HL-60 (cell line): ENCODE data around the gene SAC3D1.

ENCODE experiments used
- DNase-seq, 2 experiments: peaks; one replicate each; pipeline ENCODE4 v3.0.0-alpha.2; 2010 to 2020; ENCODE audit warnings: low read depth in 1 of 2, low spot score in 1 of 2
- H3K27ac ChIP-seq: fragments of 250-450 bp; sonication (Bioruptor Pico); replicated peaks from 2 replicates; pipeline ENCODE4 v1.5.1; 2020; ENCODE audit warnings: mild to moderate bottlenecking, moderate library complexity
- H3K27me3 ChIP-seq: fragments of 250-450 bp; sonication (Bioruptor Pico); 2 replicates; pipeline ENCODE4 v1.5.1; 2021; ENCODE audit warnings: mild to moderate bottlenecking, moderate library complexity; ENCODE audit not compliant: insufficient read depth, poor library complexity, severe bottlenecking
- H3K4me3 ChIP-seq: replicated peaks from 2 replicates; pipeline ENCODE4 v1.5.1; 2011; ENCODE audit warnings: mild to moderate bottlenecking, control low read depth, low read length; ENCODE audit not compliant: insufficient read depth
- CTCF ChIP-seq: IDR thresholded peaks from one replicate; pipeline ENCODE4 v1.5.1; 2011; ENCODE audit warnings: low read length, control low read depth, inconsistent platforms; ENCODE audit not compliant: insufficient read depth
- GABPA ChIP-seq: IDR thresholded peaks from 2 replicates; pipeline ENCODE4 v1.6.1; 2012; ENCODE audit warnings: low read depth
- POLR2AphosphoS5 ChIP-seq: IDR thresholded peaks from 2 replicates; pipeline ENCODE4 v1.6.1; 2012; ENCODE audit warnings: low read depth
- SPI1 ChIP-seq: IDR thresholded peaks from 2 replicates; pipeline ENCODE4 v1.6.1; 2012; ENCODE audit warnings: low read depth, mild to moderate bottlenecking, borderline replicate concordance
- TF ChIP-seq, protein P1 (sequence below): IDR thresholded peaks from 2 replicates; pipeline ENCODE4 v1.6.1; 2012; ENCODE audit warnings: low read depth; ENCODE audit not compliant: insufficient replicate concordance

SAC3D1 gene

DNA sequence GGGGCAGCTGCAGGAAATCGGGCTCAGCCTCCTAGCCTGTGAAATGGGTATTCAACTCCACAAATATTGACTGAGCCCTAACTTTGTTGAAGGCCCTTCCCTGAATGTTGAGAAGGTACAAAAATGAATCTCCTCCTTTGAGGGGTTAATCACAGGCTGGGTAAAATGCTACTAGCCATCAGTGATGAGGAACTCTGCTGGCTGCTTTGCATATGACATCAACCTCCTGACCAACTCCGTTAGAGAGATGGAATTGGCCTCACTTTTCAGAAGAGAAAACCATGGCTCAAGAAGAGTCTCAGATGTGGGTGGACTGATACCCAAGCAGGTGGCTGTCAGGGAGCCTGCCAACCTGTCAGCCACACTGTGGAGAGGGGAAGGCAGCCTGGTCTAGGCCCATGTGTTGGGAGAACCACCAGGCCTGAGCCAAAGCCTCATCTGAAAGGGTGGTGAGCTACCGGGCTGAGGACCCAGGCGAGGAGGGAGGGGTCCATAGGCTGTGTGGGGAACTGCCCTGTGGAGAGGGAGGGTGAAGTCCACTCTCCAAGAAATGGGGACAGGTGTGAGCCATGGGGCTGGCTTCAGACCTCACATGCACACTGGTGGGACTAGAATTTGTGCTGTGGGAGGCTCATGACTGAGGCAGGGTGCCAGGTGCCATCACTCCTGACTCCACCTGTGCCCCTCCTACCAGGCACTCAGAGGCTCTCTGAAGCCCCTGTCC is 31.1 kb downstream of the SAC3D1 start:
- TF ChIP-seq GABPA (no peak), SPI1 (no peak), POLR2AphosphoS5 (no peak), CTCF (no peak)
- TF ChIP-seq, protein P1, sequence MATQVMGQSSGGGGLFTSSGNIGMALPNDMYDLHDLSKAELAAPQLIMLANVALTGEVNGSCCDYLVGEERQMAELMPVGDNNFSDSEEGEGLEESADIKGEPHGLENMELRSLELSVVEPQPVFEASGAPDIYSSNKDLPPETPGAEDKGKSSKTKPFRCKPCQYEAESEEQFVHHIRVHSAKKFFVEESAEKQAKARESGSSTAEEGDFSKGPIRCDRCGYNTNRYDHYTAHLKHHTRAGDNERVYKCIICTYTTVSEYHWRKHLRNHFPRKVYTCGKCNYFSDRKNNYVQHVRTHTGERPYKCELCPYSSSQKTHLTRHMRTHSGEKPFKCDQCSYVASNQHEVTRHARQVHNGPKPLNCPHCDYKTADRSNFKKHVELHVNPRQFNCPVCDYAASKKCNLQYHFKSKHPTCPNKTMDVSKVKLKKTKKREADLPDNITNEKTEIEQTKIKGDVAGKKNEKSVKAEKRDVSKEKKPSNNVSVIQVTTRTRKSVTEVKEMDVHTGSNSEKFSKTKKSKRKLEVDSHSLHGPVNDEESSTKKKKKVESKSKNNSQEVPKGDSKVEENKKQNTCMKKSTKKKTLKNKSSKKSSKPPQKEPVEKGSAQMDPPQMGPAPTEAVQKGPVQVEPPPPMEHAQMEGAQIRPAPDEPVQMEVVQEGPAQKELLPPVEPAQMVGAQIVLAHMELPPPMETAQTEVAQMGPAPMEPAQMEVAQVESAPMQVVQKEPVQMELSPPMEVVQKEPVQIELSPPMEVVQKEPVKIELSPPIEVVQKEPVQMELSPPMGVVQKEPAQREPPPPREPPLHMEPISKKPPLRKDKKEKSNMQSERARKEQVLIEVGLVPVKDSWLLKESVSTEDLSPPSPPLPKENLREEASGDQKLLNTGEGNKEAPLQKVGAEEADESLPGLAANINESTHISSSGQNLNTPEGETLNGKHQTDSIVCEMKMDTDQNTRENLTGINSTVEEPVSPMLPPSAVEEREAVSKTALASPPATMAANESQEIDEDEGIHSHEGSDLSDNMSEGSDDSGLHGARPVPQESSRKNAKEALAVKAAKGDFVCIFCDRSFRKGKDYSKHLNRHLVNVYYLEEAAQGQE: no peak
- no peaks in the 10 kb centered on the region for H3K27me3 ChIP-seq
- H3K27ac ChIP-seq: no peak overlapping the region
- DNase-seq: no peak
- H3K4me3 ChIP-seq: no peak overlapping the region

DNA sequence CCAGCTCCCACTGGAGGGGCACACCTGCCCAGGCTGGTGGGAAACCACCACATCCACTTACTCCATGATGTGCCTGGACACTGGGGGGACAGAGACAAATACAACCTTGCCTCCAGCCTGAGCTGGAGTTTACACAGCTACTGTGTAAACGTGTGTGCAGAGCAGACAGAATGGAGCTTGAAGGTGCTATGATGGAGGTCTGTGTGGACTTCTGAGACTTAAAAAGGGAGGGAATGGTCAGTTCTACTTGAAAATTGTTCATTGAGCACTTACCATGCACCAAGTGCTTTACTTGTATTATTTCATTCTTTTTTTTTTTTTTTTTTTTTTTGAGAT is 31.6 kb downstream of the SAC3D1 start:
- H3K27me3 ChIP-seq: no peaks in the 10 kb centered on the region
- H3K4me3 ChIP-seq: no peak overlapping the region
- DNase-seq: no peak
- TF ChIP-seq GABPA: no peak
- TF ChIP-seq POLR2AphosphoS5: no peak
- no peak for TF ChIP-seq CTCF
- no peak for TF ChIP-seq SPI1
- TF ChIP-seq, protein P1: no peak
- no peak overlapping the region for H3K27ac ChIP-seq

DNA sequence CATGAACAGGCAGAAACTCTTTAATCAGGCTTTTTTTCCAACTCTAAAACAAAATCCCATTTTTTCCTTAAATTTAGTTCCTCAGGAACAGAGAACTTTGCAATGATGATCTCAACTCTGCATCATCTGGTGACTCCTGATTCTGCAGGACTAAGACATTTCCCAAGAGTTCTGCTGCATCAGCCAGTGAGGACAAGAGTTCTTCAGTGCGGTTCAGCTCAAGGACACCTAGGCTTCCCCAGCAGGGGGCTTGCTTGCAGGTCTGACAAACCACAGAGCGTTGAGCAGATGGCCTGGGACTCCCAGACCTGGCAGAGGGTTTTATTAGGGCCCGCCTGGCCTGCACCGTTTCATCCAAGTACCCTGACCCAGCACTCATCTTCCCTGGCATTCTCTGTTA is 36.4 kb downstream of the SAC3D1 start:
- TF ChIP-seq POLR2AphosphoS5: no peak
- no peak for TF ChIP-seq SPI1
- TF ChIP-seq, protein P1: no peak
- no peak for TF ChIP-seq GABPA
- no peak for TF ChIP-seq CTCF
- no peaks in the 10 kb centered on the region for H3K27me3 ChIP-seq
- DNase-seq: no peak
- H3K27ac ChIP-seq: no peak overlapping the region
- H3K4me3 ChIP-seq: no peak overlapping the region
